DMS114 treated with DMSO at 0.1 percent for 48 hours (cell line): ENCODE results near the gene TASL.
"Not testable (repeated sequence)": the region's sequence is repeated elsewhere in the genome, so short reads cannot be mapped to it uniquely, and the experiment has no call there.

ENCODE experiments used
- DNase-seq: peaks from one replicate; lab custom pipeline; 2025; ENCODE audit not compliant: unreplicated experiment; lab: John Stamatoyannopoulos, UW

Gene TASL

DNA sequence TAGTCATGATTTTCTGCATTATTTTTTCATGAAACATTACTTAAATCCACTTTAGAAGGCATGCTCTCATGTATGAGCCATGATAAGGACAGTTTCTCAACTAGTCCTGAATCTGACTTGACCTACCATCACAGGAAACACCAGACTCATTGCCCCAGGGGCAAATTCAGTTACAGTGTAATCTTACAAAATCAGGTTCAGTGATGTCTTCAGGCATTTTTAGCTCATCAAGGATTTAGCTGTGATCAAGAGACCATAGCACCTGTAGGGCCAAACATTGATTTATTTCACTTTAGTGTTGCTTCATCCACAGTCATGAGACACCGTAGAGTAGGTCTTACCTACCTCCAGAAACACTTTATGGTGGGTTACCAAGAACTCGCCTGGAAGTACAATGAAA, 3.1 kb upstream of the TASL start:
- DNase-seq, result no peak

GRCh38 chrX:30576881-30577280, 685 bp downstream of the TASL start:
- DNase-seq, result no peak

GRCh38 chrX:30573125-30573524, 4.4 kb downstream of the TASL start:
- no peak for DNase-seq

- no peak for DNase-seq
Observed at GRCh38 chrX:30572678-30573077, 4.9 kb downstream of the TASL start.

DNA sequence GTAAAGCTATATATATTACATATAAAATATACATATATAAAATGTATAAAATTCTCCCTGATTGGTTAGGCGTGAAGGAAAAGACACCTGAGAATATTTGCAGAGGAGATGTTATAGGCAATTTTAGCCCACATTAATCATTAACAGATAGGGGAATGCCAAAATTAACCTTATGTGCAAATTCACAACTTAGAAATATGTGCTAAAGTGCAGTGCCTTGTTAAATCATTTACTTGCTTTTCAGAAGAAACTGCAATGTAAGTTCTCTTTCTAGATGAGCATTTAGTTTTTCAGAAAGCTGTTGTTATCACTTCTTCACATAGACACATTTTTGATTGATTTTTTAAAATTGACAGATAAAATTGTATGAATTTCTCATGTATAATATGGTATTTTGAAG, 5.6 kb downstream of the TASL start:
- DNase-seq, result no peak

DNA sequence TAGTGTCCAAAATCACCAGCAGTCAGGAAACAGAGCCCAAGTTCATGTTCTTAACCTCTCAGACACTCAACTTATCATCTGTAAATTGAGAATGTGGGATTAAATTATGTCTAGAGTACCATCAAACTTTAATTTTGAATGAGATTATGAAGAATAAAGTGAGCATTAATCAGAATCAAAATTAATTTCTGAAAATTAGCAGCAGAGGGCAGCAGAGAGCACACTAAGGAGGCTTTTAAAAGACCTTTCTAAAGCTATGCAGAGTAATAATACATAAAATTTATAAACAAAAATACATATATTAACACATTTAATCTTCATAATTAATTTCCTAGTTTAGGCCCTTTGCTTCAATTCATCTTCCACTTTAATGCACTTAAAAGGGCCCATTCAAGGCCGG, 7.1 kb downstream of the TASL start:
- no peak for DNase-seq

DNA sequence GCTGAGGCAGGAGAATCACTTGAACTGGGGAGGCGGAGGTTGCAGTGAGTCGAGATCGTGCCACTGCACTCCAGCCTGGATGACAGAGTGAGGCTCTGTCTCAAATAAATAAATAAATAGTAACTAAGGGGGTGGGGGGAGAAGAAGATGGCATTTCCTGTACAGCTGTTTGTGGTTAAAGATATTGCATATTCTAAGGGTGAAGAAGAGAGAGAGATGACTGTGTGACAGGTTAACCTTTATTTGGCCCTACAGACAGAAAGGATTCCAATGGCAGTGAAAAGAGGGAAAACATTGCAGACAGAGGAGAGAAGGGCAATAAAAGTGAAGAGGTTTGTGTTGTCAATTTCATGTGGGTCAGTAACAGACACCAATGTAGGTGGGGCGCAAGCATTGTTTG, 9.4 kb downstream of the TASL start:
- no peak for DNase-seq

GRCh38 chrX:30563070-30563469, 14.5 kb downstream of the TASL start:
- DNase-seq, result not testable (repeated sequence)

DNA sequence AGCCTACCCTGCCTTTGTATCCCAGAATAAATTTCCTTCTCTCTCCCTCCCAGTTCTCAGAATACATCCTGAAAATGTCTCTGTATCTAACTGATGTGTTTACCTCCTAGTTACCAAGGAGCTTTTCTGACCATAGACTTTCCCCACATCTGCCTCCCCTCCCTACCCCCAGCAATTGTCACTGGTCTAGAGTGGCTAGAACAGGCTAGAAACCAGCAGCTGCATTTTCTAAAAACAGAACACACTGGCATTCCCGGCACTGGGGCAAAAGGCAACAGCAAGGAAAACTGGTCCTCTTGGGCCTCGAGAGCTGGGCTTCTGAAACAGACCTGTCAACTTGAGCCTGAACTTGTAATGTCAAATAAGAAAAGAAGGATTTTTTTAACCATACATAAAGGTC, 16.4 kb downstream of the TASL start:
- DNase-seq, result no peak

DNA sequence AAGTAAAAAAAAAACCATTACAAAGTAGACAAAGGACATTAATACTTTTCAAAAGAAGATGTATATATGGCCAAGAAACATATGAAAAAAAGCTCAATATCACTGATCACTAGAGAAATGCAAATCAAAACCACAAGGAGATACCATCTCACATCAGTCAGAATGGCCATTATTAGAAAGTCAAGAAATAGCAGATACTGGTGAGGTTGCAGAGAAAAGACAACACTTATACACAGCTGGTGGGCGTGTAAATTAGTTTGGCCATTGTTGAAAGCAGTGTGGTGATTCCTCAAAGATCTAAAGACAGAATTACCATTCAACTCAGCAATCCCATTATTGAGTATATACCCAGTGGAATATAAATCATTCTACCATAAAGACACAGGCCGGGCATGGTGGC, 39.3 kb downstream of the TASL start:
- no peak for DNase-seq

DNA sequence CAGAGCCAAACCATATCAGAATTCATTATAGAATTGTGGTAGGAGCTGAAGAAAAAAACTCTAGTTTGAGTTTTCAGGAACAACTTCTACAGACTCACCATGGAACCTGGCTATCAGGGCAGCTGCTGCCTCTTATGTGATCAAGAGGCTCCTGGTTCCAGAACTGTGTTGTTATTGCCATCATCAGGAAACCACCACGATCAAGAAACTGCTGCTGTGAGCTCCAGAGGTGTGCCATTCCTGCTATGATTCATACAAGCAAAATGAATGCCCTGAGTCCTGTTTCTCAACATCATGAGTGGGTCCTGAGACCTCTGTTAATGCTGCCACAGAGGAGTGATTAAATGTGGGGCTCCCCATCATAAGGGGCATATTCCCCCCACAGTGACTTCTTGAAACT, 43.7 kb downstream of the TASL start:
- DNase-seq, result no peak

GRCh38 chrX:30533266-30533665, 44.3 kb downstream of the TASL start:
- DNase-seq, result no peak

DNA sequence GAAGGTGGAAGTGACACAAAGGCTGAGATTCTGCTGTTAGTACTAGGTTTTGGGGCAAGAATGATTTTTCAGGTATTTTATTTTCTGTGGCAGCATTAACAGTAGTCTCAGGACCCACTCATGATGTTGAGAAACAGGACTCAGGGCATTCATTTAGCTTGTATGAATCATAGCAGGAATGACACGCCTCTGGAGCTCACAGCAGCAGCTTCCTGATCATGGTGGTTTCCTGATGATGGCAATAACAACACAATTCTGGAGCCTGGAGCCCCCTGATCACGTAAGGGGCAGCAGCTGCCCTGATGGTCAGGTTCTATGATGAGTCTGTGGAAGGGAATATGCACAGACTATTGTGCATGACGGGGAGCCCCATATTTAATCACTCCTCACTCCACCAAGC, 47.0 kb downstream of the TASL start:
- no peak for DNase-seq

GRCh38 chrX:30525732-30526131, 51.8 kb downstream of the TASL start:
- no peak for DNase-seq

DNA sequence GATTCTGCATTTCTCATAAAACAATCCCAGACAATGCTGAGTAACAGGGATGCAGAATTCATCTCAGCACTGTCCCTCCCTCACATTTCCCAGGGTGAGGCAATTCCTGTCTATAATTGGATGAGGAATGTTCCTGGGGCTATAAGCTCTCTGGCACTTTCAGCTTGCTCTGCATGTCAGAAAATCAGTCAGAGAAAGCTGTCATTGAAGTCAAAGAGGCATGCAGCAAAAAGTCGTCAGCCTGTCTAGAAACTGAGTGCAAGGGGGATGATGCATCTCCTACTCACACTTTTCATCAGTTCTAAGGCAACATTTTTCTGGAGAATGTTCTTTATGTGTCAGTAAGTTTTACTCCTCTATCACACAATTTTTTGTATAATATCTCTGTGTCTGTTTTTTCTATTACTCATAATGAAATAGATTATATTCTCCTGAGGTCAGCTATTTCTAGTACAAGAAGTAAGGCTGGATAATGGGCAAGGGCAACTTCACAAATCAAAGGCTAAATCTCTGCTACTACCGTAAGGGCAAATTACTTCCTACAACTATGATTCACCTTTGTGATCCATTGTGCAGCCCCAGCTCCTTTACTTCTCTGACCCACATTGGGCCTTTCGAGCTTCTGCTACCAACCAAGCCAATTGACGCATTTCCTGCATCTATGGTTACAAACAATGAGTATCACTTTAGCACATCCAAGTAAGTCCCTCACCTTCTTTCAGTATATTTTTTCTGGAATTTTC, 56.0 kb downstream of the TASL start:
- no peak for DNase-seq

DNA sequence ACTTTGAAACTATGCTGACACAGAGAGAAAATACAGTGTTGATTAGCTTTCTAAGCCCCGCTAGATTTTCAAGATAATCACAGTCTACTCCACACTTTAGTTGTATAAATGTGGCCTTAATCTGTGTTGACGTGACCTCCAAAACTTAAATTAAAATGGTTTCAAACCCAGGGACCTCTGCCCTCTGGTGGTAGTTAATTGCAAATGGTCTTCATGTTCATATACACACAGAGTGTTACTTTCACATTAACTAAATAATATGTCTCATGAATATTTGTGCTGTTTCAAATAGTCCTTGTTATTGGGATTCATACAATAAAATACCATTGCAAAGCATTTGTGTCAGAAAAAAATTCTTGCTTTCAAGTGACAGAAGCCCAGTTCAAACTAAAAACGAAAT, 64.3 kb downstream of the TASL start:
- DNase-seq, result no peak
